ENCODE results near the gene CTSF.
A peak's percentile ranks its signal among the peaks of the same experiment; 100 is the strongest.
"Not testable (repeated sequence)": the region's sequence is repeated elsewhere in the genome, so short reads cannot be mapped to it uniquely, and the experiment has no call there.

CTSF gene

GRCh38 chr11:66609721-66610617 is 41.6 kb upstream of the CTSF start:
- no peak for DNase-seq (ENCODE audit: low read depth)
- no peak for TF ChIP-seq CTCF (IDR thresholded peaks at IDR 0.05; ENCODE audit: control insufficient read depth, insufficient read depth, low read depth, low read length, missing control alignments)
- H3K4me3 ChIP-seq (ENCODE audit: control insufficient read depth, low read depth, low read length): no peak overlapping the region

GRCh38 chr11:66607126-66607834 is 38.9 kb upstream of the CTSF start:
- peak; percentile 44 for DNase-seq (ENCODE audit: low read depth)
- no peak overlapping the region for H3K4me3 ChIP-seq (ENCODE audit: control insufficient read depth, low read depth, low read length)
- TF ChIP-seq CTCF (IDR thresholded peaks at IDR 0.05; ENCODE audit: control insufficient read depth, insufficient read depth, low read depth, low read length, missing control alignments): no peak

GRCh38 chr11:66606608-66607007 is 38.2 kb upstream of the CTSF start:
- not testable (repeated sequence) for H3K4me3 ChIP-seq (ENCODE audit: control insufficient read depth, low read depth, low read length); DNase-seq (ENCODE audit: low read depth)

GRCh38 chr11:66604155-66604554 is 35.7 kb upstream of the CTSF start:
- no peak for TF ChIP-seq CTCF (IDR thresholded peaks at IDR 0.05; ENCODE audit: control insufficient read depth, insufficient read depth, low read depth, low read length, missing control alignments)
- H3K4me3 ChIP-seq (ENCODE audit: control insufficient read depth, low read depth, low read length): no peak overlapping the region
- no peak for DNase-seq (ENCODE audit: low read depth)

GRCh38 chr11:66603072-66603471 is 34.7 kb upstream of the CTSF start:
- no peak for DNase-seq (ENCODE audit: low read depth)
- H3K4me3 ChIP-seq (ENCODE audit: control insufficient read depth, low read depth, low read length): no peak overlapping the region
- no peak for TF ChIP-seq CTCF (IDR thresholded peaks at IDR 0.05; ENCODE audit: control insufficient read depth, insufficient read depth, low read depth, low read length, missing control alignments)

GRCh38 chr11:66600631-66601233 is 32.3 kb upstream of the CTSF start:
- TF ChIP-seq CTCF (IDR thresholded peaks at IDR 0.05; ENCODE audit: control insufficient read depth, insufficient read depth, low read depth, low read length, missing control alignments): no peak
- no peak for DNase-seq (ENCODE audit: low read depth)
- H3K4me3 ChIP-seq (ENCODE audit: control insufficient read depth, low read depth, low read length): no peak overlapping the region

- H3K4me3 ChIP-seq (ENCODE audit: control insufficient read depth, low read depth, low read length): no peak overlapping the region
- no peak for DNase-seq (ENCODE audit: low read depth)
- no peak for TF ChIP-seq CTCF (IDR thresholded peaks at IDR 0.05; ENCODE audit: control insufficient read depth, insufficient read depth, low read depth, low read length, missing control alignments)
Measured at GRCh38 chr11:66600219-66600618, 31.8 kb upstream of the CTSF start.

Data from AG09309 (cell line).